ENCODE data around the gene TRUB2. TPM values are rescaled to one million over a fixed set of nuclear protein-coding genes. Genes with fewer than 3 reads are reported as not detected.

TRUB2 gene
- total RNA-seq, 2 experiments from 2014 or later, result 29.7 to 30.3 TPM

DNA sequence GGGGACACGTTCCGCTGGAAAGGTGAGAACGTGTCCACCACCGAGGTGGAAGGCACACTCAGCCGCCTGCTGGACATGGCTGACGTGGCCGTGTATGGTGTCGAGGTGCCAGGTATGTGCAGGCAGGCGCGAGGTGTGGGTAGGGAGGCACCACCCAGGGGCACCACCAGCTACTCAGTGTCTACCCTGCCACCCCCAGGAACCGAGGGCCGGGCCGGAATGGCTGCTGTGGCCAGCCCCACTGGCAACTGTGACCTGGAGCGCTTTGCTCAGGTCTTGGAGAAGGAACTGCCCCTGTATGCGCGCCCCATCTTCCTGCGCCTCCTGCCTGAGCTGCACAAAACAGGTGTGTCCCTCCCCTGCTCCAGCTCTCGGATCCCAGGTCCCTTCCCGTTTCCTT lies 33.2 kb upstream of the TRUB2 start:
- DNase-seq (ENCODE audit: low spot score), result no peak
- no TSS peak for BruUV-seq (replicated peaks)
- no peak for TF ChIP-seq EZH2phosphoT487 (IDR thresholded peaks at IDR 0.05; ENCODE audit: borderline replicate concordance, low read depth, low read length)
- TF ChIP-seq, protein P1, sequence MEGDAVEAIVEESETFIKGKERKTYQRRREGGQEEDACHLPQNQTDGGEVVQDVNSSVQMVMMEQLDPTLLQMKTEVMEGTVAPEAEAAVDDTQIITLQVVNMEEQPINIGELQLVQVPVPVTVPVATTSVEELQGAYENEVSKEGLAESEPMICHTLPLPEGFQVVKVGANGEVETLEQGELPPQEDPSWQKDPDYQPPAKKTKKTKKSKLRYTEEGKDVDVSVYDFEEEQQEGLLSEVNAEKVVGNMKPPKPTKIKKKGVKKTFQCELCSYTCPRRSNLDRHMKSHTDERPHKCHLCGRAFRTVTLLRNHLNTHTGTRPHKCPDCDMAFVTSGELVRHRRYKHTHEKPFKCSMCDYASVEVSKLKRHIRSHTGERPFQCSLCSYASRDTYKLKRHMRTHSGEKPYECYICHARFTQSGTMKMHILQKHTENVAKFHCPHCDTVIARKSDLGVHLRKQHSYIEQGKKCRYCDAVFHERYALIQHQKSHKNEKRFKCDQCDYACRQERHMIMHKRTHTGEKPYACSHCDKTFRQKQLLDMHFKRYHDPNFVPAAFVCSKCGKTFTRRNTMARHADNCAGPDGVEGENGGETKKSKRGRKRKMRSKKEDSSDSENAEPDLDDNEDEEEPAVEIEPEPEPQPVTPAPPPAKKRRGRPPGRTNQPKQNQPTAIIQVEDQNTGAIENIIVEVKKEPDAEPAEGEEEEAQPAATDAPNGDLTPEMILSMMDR (conservative IDR thresholded peaks at IDR 0.05; ENCODE audit: low read length), result no peak
- Histone ChIP-seq H3K79me2 (ENCODE audit: insufficient read depth, low read depth, low read length) (no peaks in the 10 kb centered on the region), H3K9me3 (ENCODE audit: low read length) (no peaks in the 10 kb centered on the region), H3K36me3 (ENCODE audit: insufficient read depth, low read length) (peaks cover 14% of the 10 kb centered on the region), H4K20me1 (ENCODE audit: insufficient read depth, low read length) (no peaks in the 10 kb centered on the region), H2AFZ (ENCODE audit: low read length) (no peak overlapping the region), H3K9me2 (ENCODE audit: insufficient read depth, low read length) (no peaks in the 10 kb centered on the region), H3K27ac (ENCODE audit: low read depth, low read length, poor library complexity, severe bottlenecking) (no peak overlapping the region), H3K4me2 (ENCODE audit: low read length) (no peak overlapping the region), H3K4me1 (ENCODE audit: insufficient read depth, low read length, poor library complexity, severe bottlenecking) (no peaks in the 10 kb centered on the region), H3K4me3 (ENCODE audit: low read depth, low read length, poor library complexity, severe bottlenecking) (no peak overlapping the region)
- intact Hi-C loops (cut with micrococcal nuclease; ENCODE audit: unreplicated experiment), result no loop called here
- ChIA-PET CTCF (ENCODE audit: unreplicated experiment) (no interaction called here), POLR2A (interaction anchor here (0.6 kb wide), 1 partner anchor 61 kb away, joined by 4 read pairs; no protein-coding TSS in a partner anchor)

DNA sequence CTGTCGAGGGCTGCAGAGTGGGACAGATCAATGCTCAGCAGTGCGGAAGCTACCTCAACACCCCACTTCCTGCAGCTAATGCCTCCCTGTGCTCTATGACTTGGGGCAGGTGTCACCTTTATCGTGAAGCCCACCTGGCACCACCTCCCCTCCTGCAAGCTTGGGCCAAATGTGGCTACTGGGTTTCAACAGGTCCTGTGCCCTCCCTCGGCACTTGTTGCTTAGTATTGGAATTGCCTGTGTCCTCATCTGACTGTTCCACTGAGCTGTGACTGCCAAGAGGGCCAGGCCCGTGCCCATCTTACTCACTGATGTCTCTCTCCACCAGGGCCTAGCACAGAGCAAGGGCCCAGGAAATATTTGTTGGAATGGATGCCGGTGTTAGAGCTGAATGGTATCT lies 27.5 kb upstream of the TRUB2 start:
- CTCF ChIA-PET (ENCODE audit: unreplicated experiment), result no interaction called here
- H3K9me3 ChIP-seq (ENCODE audit: low read length), result no peaks in the 10 kb centered on the region
- no peak overlapping the region for H3K27ac ChIP-seq (ENCODE audit: low read depth, low read length, poor library complexity, severe bottlenecking)
- BruUV-seq (replicated peaks), result no TSS peak
- no peak overlapping the region for H3K4me3 ChIP-seq (ENCODE audit: low read depth, low read length, poor library complexity, severe bottlenecking)
- no peak for TF ChIP-seq EZH2phosphoT487 (IDR thresholded peaks at IDR 0.05; ENCODE audit: borderline replicate concordance, low read depth, low read length)
- TF ChIP-seq, protein P1 (conservative IDR thresholded peaks at IDR 0.05; ENCODE audit: low read length), result no peak
- no peaks in the 10 kb centered on the region for H4K20me1 ChIP-seq (ENCODE audit: insufficient read depth, low read length)
- intact Hi-C loops (cut with micrococcal nuclease; ENCODE audit: unreplicated experiment), result no loop called here
- POLR2A ChIA-PET, result interaction anchor here (0.6 kb wide), 1 partner anchor 376 kb away, joined by 4 read pairs; no protein-coding TSS in a partner anchor
- no peaks in the 10 kb centered on the region for H3K79me2 ChIP-seq (ENCODE audit: insufficient read depth, low read depth, low read length)
- no peak overlapping the region for H3K4me2 ChIP-seq (ENCODE audit: low read length)
- no peak for DNase-seq (ENCODE audit: low spot score)
- H3K36me3 ChIP-seq (ENCODE audit: insufficient read depth, low read length), result peaks cover 41% of the 10 kb centered on the region
- H2AFZ ChIP-seq (ENCODE audit: low read length), result no peak overlapping the region
- no peaks in the 10 kb centered on the region for H3K9me2 ChIP-seq (ENCODE audit: insufficient read depth, low read length)
- no peaks in the 10 kb centered on the region for H3K4me1 ChIP-seq (ENCODE audit: insufficient read depth, low read length, poor library complexity, severe bottlenecking)

DNA sequence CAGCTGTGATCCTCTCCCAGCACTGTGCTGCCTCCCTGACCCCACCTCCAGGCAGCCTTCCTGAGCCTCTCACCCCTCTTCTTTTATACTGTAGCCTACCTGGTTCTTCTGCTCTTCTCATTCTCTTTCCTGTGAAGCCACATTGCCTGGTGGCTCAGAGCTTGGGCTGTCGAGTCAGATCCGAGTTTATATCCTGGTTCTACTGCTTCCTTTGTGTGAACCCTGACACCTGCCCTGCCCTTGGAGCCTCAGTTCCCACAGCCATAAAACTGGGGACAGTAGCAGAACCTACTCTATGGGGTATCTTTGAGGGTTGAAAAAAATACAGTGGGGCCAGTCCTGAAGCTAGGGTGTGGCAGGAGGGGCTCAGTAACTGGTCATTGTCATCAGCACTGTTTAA lies 26.9 kb upstream of the TRUB2 start:
- ChIA-PET POLR2A (interaction anchor here (0.5 kb wide), 1 partner anchor 663 kb away, joined by 4 read pairs; no protein-coding TSS in a partner anchor), CTCF (ENCODE audit: unreplicated experiment) (no interaction called here)
- no peak for DNase-seq (ENCODE audit: low spot score)
- Histone ChIP-seq H3K9me2 (ENCODE audit: insufficient read depth, low read length) (no peaks in the 10 kb centered on the region), H3K79me2 (ENCODE audit: insufficient read depth, low read depth, low read length) (no peaks in the 10 kb centered on the region), H3K4me3 (ENCODE audit: low read depth, low read length, poor library complexity, severe bottlenecking) (no peak overlapping the region), H3K9me3 (ENCODE audit: low read length) (no peaks in the 10 kb centered on the region), H3K4me1 (ENCODE audit: insufficient read depth, low read length, poor library complexity, severe bottlenecking) (no peaks in the 10 kb centered on the region), H4K20me1 (ENCODE audit: insufficient read depth, low read length) (no peaks in the 10 kb centered on the region), H2AFZ (ENCODE audit: low read length) (no peak overlapping the region), H3K27ac (ENCODE audit: low read depth, low read length, poor library complexity, severe bottlenecking) (no peak overlapping the region), H3K4me2 (ENCODE audit: low read length) (no peak overlapping the region), H3K36me3 (ENCODE audit: insufficient read depth, low read length) (peaks cover 47% of the 10 kb centered on the region)
- no TSS peak for BruUV-seq (replicated peaks)
- TF ChIP-seq EZH2phosphoT487 (IDR thresholded peaks at IDR 0.05; ENCODE audit: borderline replicate concordance, low read depth, low read length), result no peak
- TF ChIP-seq, protein P1 (conservative IDR thresholded peaks at IDR 0.05; ENCODE audit: low read length), result no peak
- intact Hi-C loops (cut with micrococcal nuclease; ENCODE audit: unreplicated experiment), result no loop called here
